OCI-LY3 (cell line): ENCODE results near the gene PUDP.

Experiments
- CTCF ChIP-seq: fragments of 200-600, 300-600 bp; sonication (generic); IDR thresholded peaks from 2 replicates; pipeline ENCODE4 v1.5.1; 2014; ENCODE audit warnings: antibody characterized with exemption, low read length, low read depth
- EZH2phosphoT487 ChIP-seq: fragments of 200-600 bp; shearing (Covaris generic); IDR thresholded peaks from 2 replicates; pipeline ENCODE4 v1.6.1; 2018; ENCODE audit warnings: antibody characterized with exemption, mixed run types, low read depth

GRCh38 chrX:7069556-7069955, 78.4 kb downstream of the PUDP start:
- TF ChIP-seq EZH2phosphoT487 (no peak), CTCF (no peak)
